ENCODE results near the gene LRP5.

DNA sequence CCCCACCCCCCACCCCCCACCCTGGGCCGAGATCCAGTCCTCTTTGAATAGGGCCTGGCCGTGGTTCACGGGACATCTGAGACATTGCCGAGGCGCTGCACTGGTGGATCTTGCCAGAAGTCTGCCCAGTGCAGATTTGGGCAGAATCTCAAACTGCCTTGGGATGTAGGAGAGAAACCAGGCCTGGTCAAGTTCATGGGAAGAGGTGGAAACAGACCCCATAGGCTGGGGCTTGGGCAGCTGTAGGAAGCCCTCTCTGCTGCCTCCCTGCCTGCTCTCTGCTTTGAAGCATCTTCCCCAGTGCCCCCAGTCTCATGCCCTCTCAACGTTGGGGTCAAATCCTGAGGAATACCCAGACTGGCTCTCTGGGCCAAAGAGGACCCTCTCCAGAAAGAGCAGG is 132.2 kb downstream of the LRP5 start:
- TF ChIP-seq, protein P1, sequence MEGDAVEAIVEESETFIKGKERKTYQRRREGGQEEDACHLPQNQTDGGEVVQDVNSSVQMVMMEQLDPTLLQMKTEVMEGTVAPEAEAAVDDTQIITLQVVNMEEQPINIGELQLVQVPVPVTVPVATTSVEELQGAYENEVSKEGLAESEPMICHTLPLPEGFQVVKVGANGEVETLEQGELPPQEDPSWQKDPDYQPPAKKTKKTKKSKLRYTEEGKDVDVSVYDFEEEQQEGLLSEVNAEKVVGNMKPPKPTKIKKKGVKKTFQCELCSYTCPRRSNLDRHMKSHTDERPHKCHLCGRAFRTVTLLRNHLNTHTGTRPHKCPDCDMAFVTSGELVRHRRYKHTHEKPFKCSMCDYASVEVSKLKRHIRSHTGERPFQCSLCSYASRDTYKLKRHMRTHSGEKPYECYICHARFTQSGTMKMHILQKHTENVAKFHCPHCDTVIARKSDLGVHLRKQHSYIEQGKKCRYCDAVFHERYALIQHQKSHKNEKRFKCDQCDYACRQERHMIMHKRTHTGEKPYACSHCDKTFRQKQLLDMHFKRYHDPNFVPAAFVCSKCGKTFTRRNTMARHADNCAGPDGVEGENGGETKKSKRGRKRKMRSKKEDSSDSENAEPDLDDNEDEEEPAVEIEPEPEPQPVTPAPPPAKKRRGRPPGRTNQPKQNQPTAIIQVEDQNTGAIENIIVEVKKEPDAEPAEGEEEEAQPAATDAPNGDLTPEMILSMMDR (IDR thresholded peaks at IDR 0.05), result no peak
- TF ChIP-seq POLR2A (IDR thresholded peaks at IDR 0.05), result no peak

Data from suprapubic skin (tissue), 3 donors.